Measurements from ENCODE around the gene ERBB4. TPM values are rescaled to one million over a fixed set of nuclear protein-coding genes. Genes with fewer than 3 reads are reported as not detected.

Gene ERBB4
- total and polyA plus RNA-seq, 2 of the 8 experiments (the other 6 are each of a cell fraction or from before 2014, with no cell fraction given): 0.34 to 1.3 TPM

DNA sequence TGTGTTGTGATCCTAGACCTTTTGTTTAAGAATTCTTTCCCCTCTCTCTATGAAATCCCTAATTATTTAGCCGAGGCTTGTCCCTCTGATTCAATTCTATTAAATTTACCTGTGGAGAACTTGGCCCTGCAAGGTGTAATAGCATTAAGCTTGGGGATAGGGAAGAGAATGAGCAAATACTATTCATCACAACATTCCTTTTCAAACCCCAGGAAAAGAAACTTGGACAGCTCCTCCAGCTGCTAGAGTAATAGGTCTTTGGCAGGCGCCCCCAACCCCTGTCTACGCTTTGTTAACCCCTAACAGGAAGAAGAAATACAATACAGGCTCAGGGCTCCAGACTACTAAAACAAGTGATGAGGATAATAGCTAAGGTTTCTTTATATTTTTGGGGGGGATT lies 1025.2 kb downstream of the ERBB4 start:
- H3K4me1 ChIP-seq (replicated peaks in 1 of 4; ENCODE audit: control insufficient read depth in 3 of 4, insufficient read depth in 4 of 4, low read length in 3 of 4): peaks cover 0 to 4% (median 0%) of the 10 kb centered on the region in 4 experiments; a peak in 3 of 7 replicates
- no peak overlapping the region for H3K18ac ChIP-seq (ENCODE audit: extremely low read depth, low read length)
- no peak overlapping the region for H2AFZ ChIP-seq (ENCODE audit: low read length)
- H4K91ac ChIP-seq (replicated peaks; ENCODE audit: insufficient read length, low read length): no peak overlapping the region
- TF ChIP-seq JUND (IDR thresholded peaks at IDR 0.05; ENCODE audit: low read length): no peak
- no peak for TF ChIP-seq CHD2 (IDR thresholded peaks at IDR 0.05; ENCODE audit: low read length)
- no peak for TF ChIP-seq EZH2 (IDR thresholded peaks at IDR 0.05; ENCODE audit: low read depth, low read length, severe bottlenecking)
- no peak for TF ChIP-seq BRCA1 (IDR thresholded peaks at IDR 0.05; ENCODE audit: low read depth, low read length)
- TF ChIP-seq RFX5 (IDR thresholded peaks at IDR 0.05; ENCODE audit: borderline replicate concordance, low read depth, low read length): no peak
- TF ChIP-seq BACH1 (IDR thresholded peaks at IDR 0.05; ENCODE audit: low read length): no peak
- TF ChIP-seq SAP30 (IDR thresholded peaks at IDR 0.05; ENCODE audit: insufficient read depth, insufficient replicate concordance, low read length): no peak
- no peaks in the 10 kb centered on the region for H4K20me1 ChIP-seq (replicated peaks in 1 of 2; ENCODE audit: control insufficient read depth in 1 of 2, insufficient read depth in 2 of 2, low read length in 2 of 2)
- no peak overlapping the region for H2BK12ac ChIP-seq (ENCODE audit: low read depth, low read length)
- H2BK20ac ChIP-seq (ENCODE audit: low read length): no peak overlapping the region
- no peak overlapping the region for H3K14ac ChIP-seq (ENCODE audit: insufficient read length)
- H3K27ac ChIP-seq (ENCODE audit: low read depth, low read length): no peak overlapping the region
- no peak overlapping the region for H2BK5ac ChIP-seq (ENCODE audit: low read depth, low read length)
- H3K9me3 ChIP-seq (ENCODE audit: insufficient read depth in 2 of 2, low read depth in 1 of 2, low read length in 1 of 2): no peaks in the 10 kb centered on the region
- no peak overlapping the region for H3K56ac ChIP-seq (replicated peaks; ENCODE audit: insufficient read length, low read depth, low read length)
- H3K4me3 ChIP-seq (ENCODE audit: extremely low read depth in 1 of 4, insufficient read depth in 2 of 4, low read depth in 3 of 4, low read length in 4 of 4): no peak overlapping the region
- H3K4ac ChIP-seq (replicated peaks; ENCODE audit: insufficient read length, low read depth, low read length): no peak overlapping the region
- H3K36me3 ChIP-seq (ENCODE audit: control insufficient read depth in 2 of 4, insufficient read depth in 4 of 4, low read length in 3 of 4): no peaks in the 10 kb centered on the region
- DNase-seq (ENCODE audit: low read depth in 1 of 2, low spot score in 2 of 2) (no peak), FAIRE-seq (no peak)
- CTCF ChIA-PET (ENCODE audit: partially characterized antibody): interaction anchor here (0.7 to 1.7 kb wide), 3 partner anchors 9 to 224 kb away, joined by 3 to 7 read pairs (median 4); no protein-coding TSS in a partner anchor
- H4K5ac ChIP-seq (ENCODE audit: insufficient read length, low read depth, low read length): no peak overlapping the region
- no peak overlapping the region for H4K8ac ChIP-seq (ENCODE audit: extremely low read depth, insufficient read depth, low read length)
- no peak overlapping the region for H2BK15ac ChIP-seq (ENCODE audit: low read length)
- H3K9ac ChIP-seq (replicated peaks in 1 of 4; ENCODE audit: extremely low read depth in 1 of 4, low read depth in 3 of 4, low read length in 3 of 4): no peak overlapping the region
- H3K23me2 ChIP-seq (ENCODE audit: low read depth, low read length): no peaks in the 10 kb centered on the region
- POLR2A ChIA-PET (ENCODE audit: partially characterized antibody): no interaction called here
- WGBS, 2 experiments (ENCODE audit: extremely low coverage in 1 of 2, insufficient coverage in 1 of 2, insufficient read length in 1 of 2, insufficient replicate concordance in 2 of 2, low coverage in 1 of 2, low lambda C conversion rate in 2 of 2, missing lambda C conversion rate in 1 of 2): 95% methylated on average over 3 of the region's 3 CpGs; no CpG with 5 or more reads in 1 of the 2 experiments
- no peak overlapping the region for H3K23ac ChIP-seq (ENCODE audit: insufficient read length)
- H3K27me3 ChIP-seq (replicated peaks in 1 of 4; ENCODE audit: control insufficient read depth in 3 of 4, extremely low read depth in 1 of 4, insufficient read depth in 3 of 4, low read length in 3 of 4): no peaks in the 10 kb centered on the region
- H2AK5ac ChIP-seq (ENCODE audit: low read depth, low read length): no peak overlapping the region
- no peak overlapping the region for H3K4me2 ChIP-seq (ENCODE audit: insufficient read depth in 1 of 2, low read depth in 2 of 2, low read length in 2 of 2)
- H2BK120ac ChIP-seq (replicated peaks; ENCODE audit: low read depth, low read length): no peak overlapping the region
- H3K79me2 ChIP-seq (ENCODE audit: control insufficient read depth in 1 of 2, insufficient read depth in 2 of 2, low read length in 2 of 2): no peaks in the 10 kb centered on the region
- no peaks in the 10 kb centered on the region for H3K79me1 ChIP-seq (ENCODE audit: low read depth, low read length)
